ENCODE measurements around the gene SLX9.
"Not testable (repeated sequence)": the region's sequence is repeated elsewhere in the genome, so short reads cannot be mapped to it uniquely, and the experiment has no call there.

Gene SLX9

DNA sequence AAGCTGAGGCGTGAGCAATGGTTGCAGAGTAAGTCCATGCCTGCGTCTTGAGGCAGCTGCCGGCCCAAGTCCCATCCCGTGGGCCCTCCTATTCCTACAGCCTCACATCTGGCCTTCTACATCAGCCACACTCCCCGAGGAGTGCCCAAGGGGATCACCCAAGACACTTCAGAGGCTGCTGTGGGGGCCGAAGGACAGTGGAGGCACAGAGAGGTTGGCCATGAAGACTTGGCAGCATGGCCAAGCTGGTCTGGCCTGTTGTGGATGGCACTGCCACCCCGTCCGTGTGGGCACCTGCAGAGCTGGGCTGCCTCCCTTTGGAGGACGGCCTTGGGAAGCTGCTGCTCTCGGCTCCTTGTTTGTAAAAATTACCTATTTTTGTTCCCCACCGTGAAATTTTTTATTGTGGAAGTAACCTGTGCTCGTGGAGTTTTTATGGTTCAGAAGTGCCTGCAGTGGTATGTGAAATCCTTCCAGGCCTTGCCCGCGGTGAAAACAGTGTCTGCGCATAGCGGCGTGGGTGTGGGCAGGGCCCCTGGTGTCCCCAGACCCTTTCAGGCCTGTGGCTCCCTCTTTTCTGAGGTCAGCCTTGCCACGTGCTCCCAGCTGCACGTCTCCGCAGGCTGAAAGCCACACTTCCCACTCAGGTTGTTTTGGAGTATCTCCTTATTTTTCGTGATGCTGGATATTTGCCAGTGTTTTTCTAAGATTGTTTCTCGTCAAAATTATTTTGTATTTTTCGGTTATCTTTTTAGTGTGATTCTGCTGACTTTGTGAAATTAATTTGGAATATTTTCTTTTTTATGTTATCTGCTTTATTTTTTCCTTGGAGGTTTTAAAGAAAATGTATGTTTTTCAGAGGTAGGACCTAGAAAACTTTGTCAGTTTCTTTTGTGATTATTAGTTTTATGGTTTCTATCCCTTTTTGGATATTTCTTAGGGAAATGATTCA lies 20.6 kb downstream of the SLX9 start:
- no peak for DNase-seq (ENCODE audit: low read depth)

DNA sequence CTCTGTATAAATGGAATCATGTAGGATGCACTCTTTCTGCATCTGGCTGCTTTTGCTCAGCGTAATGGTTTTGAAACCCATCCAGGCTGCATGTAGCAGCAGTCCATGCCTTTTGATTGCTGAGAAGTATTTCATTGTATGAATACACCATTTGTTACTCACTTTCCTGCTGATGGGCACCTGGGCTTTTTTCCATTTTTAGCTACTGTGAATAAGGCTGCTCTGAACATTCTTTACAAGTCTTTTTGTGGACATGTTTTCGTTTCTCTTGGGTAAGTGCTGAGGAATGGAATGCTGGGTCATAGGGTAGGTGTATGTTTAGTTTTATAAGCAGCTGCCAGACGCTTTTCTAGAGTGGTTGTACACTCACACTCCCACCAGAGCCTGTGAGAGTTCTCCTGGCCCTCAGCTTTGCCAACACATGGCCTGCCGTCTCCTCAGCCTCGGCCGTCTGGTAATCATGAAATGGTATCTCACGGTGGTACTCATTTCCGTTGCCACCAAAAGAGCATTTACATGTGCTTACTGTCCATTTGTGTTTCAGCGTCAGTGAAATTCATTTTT lies 22.7 kb downstream of the SLX9 start:
- peak; percentile 63 for DNase-seq (ENCODE audit: low read depth)

- no peak for DNase-seq (ENCODE audit: low read depth)
Measured at GRCh38 chr21:44964381-44964780, 24.6 kb downstream of the SLX9 start.

- no peak for DNase-seq (ENCODE audit: low read depth)
Measured at GRCh38 chr21:44965251-44966022, 25.6 kb downstream of the SLX9 start.

DNA sequence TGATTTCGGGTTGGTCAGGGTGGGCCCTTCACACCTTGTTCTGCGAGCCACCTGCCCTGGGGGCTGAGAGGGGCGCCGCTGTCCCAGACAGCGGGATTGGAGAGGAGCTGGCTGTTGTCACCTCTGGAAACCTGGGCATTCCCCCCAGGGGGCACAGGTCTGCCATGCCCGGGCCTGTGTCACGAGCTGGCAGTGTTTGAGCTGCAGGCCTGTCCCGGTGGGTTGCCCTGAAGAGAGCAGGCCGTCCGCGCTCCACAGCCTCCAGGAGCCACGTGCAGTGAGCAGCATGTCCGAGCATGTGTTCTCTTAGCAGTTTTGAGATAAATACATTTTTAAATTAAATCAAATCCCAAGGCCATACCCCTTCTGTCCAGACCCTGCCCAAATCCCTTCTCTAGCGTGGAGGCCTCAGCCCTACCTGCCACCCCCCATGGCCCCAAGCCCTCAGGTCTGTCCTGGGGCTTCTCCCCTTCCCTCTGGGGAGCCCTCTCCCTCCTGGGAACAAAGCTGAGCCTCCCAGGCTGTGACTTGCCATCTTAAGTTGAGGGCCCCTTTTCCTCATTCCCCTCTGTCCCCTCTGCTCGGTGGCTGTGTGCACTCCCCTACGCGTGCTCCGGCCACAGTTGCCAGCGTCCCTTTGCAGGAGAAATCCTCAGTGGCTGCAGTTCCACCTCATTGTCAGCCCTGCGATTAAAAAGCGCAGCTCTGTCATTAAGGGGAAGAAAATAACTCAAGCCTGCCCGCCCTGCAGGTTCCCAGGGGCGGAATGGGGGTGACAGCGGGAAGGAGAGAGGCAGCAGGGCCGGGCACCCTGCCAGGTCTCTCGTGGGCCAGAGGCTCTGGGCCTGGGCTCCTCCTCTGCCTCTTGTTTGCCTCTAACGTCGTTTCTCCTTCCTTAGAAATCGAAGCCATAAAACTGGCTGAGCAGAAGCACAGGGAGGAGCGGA lies 26.6 kb downstream of the SLX9 start:
- no peak for DNase-seq (ENCODE audit: low read depth)

- no peak for DNase-seq (ENCODE audit: low read depth)
Measured at GRCh38 chr21:44967082-44968047, 27.5 kb downstream of the SLX9 start.

GRCh38 chr21:44969066-44969670 lies 29.3 kb downstream of the SLX9 start:
- DNase-seq (ENCODE audit: low read depth): no peak

- DNase-seq (ENCODE audit: low read depth): no peak
Measured at GRCh38 chr21:44969931-44970755, 30.3 kb downstream of the SLX9 start.

GRCh38 chr21:44970766-44971671 lies 31.2 kb downstream of the SLX9 start:
- DNase-seq (ENCODE audit: low read depth): no peak

DNA sequence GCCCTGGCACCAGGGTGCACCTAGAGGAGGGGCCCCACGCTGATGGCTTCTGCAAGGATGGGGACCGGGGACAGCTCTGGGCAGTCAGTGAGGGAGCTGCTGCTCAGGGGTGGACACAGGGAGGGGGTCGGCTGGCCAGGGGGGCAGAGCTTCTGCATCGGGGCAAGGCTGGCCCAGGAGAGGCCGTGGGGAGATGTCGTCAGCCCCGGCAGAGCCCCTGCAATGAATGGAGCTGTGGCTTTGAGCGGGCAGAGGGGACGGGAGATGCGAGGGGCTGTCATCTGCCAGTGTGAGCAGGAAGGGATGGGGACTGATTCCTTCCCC lies 31.8 kb downstream of the SLX9 start:
- DNase-seq (ENCODE audit: low read depth): no peak

GRCh38 chr21:44972301-44972814 lies 32.5 kb downstream of the SLX9 start:
- DNase-seq (ENCODE audit: low read depth): no peak

- no peak for DNase-seq (ENCODE audit: low read depth)
Measured at GRCh38 chr21:44972821-44973220, 33.0 kb downstream of the SLX9 start.

DNA sequence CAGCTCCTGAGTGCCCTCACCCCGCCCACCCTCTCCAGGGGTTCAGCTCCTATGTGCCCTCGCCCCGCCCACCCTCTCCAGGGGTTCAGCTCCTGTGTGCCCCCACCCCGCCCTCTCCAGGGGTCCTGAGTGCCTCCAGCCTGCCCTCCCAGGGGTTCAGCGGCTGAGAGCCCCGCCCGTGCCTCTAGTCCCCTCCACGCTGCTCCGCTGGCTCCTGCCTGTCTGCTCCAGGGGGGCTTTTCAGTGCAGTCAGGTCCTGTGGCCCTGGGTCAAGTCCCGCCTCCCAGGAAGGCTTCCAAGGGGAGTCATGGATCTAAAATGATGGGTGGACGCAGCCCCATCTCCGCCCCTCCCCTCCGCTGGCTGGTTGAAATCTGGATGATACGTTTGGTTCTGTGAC lies 33.8 kb downstream of the SLX9 start:
- no peak for DNase-seq (ENCODE audit: low read depth)

- DNase-seq (ENCODE audit: low read depth): no peak
Measured at GRCh38 chr21:44974676-44975075, 34.8 kb downstream of the SLX9 start.

- DNase-seq (ENCODE audit: low read depth): no peak
Measured at GRCh38 chr21:44975720-44976555, 36.1 kb downstream of the SLX9 start.

GRCh38 chr21:44976556-44977393 lies 36.9 kb downstream of the SLX9 start:
- DNase-seq (ENCODE audit: low read depth): not testable (repeated sequence)
